Measurements from ENCODE around the gene TAF10.
A peak's percentile ranks its signal among the peaks of the same experiment; 100 is the strongest.

The TAF10 gene

DNA sequence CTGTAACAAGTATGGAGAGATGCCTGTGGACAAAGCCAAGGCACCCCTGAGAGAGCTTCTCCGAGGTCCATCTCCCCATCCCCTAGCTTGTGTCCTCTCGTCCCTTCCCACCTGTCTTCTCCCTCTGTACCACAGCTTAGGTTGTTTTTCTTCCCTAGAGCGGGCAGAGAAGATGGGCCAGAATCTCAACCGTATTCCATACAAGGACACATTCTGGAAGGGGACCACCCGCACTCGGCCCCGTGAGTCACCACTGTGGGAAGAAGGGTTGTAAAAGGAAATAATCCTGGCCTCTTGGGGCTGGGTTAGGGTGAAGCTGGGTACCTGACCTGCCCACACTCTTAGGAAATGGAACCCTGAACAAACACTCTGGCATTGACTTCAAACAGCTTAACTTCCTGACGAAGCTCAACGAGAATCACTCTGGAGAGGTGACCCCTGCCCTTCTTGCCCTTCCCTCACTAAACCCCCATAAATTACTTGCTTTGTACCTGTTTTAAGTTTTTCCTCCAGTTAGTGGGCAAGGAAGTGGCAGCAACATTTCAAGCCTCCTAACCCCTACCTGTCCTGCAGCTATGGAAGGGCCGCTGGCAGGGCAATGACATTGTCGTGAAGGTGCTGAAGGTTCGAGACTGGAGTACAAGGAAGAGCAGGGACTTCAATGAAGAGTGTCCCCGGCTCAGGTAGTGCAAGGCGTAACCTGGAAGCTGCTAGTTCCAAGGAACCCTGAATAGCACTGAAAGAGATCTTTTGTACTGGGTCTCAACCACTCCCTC is 3.1 kb downstream of the TAF10 start:
- DNase-seq (ENCODE audit: low read depth in 2 of 2) = no peak

DNA sequence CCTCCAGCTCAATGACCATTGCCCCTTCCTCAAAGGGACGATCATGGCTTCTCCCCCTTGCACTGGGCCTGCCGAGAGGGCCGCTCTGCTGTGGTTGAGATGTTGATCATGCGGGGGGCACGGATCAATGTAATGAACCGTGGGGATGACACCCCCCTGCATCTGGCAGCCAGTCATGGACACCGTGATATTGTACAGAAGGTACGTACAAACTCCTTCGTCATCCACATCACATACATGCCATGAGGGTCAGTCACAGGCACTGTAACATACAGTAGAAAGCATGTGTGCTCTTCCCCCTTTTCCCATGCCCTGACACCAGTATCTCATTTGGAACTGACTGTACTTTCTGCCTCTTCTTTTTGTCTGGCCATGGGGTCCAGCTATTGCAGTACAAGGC is 4.0 kb downstream of the TAF10 start:
- no peak for DNase-seq (ENCODE audit: low read depth in 2 of 2)

DNA sequence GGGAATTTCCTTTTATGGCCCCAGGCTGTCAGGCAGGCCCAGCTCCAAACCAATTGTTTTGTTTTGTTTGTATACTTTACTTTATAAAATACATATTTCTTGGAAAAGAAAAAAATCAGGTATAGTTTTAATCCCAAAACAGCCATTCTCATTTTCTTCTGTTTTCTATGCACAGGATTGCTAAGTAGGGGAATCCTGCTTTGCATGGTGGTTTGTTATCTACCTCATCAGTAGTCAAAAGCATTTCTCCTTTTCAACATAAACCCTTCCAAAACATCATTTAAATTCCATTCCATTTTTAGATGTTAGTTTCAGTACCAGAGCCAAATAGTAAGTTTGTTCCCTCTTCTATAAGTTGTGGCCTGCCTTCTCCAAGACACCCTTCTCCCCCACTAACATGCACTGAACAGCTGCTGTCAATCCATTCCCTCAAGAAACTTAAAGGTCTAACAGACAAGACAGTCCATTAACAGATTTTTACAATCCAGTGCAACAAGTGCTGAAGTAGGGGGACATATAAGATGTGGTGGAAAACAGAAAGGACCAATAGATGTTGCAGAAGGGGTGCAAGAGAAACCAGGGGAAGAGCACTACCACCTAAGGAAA is 4.7 kb downstream of the TAF10 start:
- DNase-seq (ENCODE audit: low read depth in 2 of 2) = no peak

DNA sequence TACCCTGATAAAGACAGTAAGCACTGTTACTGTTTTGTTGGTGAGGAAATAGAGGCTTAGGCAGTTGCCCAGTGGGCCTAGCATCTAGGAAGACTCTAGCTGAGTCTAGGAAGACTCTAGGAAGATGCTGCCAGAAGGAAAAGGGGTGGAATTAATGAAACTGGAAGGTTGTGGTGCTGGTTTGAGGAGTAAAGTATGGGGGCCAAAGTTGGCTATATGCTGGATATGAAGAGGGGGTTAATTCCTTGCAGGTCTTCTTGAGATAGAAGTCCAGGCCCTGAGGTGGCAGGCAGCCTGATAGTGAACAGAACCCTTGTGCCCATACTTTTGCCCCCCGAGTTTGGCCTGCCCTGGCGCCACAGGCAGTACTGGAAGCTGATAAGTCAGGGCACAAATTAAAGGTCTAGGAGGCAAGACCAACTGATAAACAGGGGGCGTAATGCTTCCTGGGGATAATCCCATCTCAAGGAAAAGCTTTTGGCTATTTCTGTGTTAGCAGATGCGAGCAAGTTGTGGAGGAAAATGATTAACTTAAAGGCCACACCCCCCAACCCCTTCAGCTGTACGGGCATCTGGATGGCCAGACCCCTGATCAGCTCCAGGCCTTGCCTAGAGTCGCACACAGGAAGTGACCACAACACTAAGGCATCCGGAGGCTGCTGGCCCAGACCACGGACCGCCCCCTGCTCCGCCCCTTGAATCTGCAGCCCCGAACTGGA is 5.4 kb downstream of the TAF10 start:
- peak; percentile 27 to 54 for DNase-seq (ENCODE audit: low read depth in 2 of 2)

DNA sequence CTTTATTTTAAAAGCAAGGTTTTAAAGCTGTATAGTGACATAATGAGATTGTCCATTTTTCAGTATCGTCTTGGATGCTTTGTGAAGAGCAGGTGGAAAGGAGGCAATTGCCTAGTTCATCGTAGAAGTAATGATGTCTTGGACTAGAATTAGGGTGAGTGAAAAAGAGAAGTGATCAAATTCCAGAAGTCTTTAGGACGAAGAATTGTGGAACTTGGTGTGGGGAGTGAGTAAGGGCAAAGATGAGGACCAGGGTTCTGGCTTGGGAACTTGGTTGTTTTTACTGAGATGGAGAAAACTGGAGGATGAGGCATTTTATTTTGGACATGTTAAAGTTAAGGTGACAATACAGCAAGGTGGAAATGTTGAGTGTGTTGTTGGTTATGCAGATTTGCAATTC is 7.2 kb downstream of the TAF10 start:
- DNase-seq (ENCODE audit: low read depth in 2 of 2) = no peak

DNA sequence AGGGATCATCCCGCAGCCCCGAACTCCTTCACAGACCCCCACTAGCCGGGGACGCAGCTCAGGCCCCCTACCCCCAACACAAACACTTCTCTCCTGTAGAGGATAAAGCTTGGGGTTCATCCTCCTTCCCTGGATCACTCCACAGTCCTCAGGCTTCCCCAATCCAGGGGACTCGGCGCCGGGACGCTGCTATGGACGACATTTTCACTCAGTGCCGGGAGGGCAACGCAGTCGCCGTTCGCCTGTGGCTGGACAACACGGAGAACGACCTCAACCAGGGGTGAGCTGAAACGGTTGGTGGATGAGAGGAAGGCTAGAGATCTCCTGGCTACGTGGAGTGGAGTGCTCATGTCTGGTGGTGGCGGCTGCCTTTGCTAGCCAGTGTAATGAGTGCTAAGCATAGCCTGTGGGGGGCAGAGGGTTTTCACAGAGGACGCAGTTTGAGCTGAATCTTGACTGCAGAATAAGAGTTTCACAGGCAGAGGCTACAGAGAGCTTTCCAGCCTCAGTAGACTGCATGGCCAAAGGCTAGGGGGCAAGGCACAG is 7.9 kb downstream of the TAF10 start:
- DNase-seq (ENCODE audit: low read depth in 2 of 2) = peak; percentile 32 to 38

DNA sequence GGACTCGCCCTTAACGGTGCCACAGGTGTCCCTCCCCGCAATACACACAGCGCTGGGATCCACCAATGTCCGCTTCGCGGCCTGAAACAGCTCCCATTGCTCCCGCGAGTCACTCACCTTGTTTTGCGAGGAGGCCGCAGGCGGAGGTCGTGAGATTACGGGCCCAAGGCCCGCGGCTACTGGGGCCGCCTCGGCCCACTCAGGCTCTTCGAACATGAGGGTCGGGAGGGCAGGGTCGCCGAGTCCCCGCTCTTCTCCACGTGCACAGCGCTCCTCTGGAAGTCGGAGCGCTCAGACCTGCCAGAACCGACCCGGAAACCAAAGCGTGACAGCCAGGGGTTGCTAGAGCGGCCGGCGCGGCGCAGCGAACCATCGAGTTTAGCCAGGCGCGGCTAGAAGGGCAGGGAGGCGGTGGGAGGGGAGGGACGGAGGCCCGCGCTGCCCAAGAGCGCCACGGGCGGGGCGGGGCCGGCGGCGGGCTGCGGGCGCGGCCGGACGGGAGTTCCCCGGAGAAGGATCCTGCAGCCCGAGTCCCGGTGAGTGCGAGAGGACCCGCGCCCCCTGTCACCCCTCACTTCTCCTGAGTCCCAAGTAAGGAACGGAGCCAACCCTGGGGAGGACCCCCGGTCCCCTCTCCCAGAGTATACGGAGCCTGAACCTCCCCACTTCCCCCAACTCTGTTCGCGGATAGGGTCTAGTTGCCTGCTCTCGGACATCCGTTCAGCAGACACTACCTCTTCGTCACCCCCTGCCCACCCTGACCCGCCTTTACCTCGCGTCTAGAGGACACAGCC is 8.5 kb downstream of the TAF10 start, which contains the start of the genes ILK and RRP8:
Gene ILK (plus strand): TSS at position 488 of the 794 bp plus-strand sequence. CDS start 498 bp downstream, outside the sequence.
Gene RRP8 (minus strand): TSS at position 330 of the 794 bp plus-strand sequence. CDS start 114 bp downstream, at position 216.
- peak; percentile 72 to 81 for DNase-seq (ENCODE audit: low read depth in 2 of 2)

DNA sequence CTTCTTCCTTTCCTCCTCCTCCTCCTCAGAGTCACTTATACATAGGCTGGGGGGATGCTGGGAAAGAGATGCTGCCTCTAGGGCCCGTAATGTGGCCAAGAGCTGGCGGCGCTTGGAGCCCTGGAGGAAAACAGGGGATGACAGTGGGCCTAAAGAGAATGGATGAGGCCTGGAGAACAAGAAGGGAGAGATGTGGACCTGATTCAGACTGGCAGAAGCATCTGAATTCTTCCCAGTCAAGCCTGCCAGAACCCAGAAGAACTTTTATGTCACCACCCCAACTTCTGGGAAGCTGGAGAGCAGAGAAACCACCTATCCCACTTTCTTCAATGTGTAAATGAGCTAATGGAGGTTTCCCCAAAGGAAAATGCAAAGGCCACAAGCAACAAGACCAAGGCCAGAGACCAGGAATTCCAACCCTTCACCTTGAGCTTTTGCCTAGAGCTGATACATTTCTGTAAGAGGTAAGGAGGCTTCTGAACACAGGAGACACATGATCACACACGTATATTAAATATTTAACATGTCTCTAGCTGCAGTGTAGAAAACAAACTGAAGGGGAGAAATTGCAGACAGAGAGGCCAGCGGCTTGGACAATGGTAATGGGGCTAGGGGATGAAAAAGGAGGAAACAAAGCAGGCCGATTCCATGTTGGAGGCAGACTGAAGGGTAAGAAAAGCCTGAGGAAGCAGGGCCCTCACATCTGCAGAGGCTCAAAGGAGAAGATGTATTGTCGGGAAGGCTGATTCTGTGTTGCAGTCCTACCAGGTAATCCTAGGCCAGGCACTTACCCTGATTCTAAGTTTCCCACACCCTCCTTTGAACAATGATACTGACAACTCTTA is 9.7 kb downstream of the TAF10 start:
- no peak for DNase-seq (ENCODE audit: low read depth in 2 of 2)

DNA sequence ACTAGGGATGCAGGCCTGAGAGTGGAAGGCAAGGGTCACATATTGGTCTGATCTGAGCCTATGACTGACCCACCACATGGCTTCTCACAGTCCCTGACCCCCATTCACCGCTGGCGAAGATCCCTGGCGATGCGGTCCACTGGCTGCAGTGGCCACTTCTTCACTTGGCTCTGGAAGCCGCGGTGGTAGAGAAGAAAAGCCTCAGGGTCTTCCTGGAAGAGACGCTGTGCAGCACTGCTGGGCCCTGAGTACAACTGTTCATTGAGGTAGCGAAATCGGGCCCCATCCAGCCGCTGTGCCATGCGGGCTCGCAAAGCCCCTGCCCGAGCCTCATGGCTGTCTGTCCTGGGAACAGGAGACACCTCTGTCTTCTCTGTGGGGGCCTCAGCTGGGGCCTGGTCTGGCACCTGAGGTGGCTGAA is 11.0 kb downstream of the TAF10 start:
- DNase-seq (ENCODE audit: low read depth in 2 of 2) = no peak

DNA sequence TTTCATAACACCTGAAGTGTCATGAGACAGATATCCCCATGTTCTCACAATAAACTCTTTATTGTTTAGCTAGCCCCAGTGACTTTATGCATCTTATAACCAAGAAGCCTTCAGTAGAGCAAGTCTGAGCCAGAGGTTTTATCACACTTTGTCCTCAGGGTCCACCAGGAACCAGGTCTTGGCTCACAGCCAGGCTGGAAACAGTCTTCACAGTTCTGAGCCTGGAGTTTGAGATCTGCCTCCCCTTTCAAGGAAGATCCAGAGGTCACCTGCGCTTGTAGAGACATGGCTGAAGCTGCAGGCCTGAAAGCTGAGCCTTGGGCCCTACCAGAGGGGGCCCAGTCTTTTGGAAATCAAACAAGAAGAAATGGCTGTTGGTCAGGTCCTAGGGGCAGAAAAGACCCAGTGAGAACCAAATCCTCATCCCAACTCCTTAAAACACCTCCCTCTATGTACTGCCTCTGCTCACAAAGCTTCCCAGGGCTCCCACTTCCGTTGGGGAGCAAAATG is 12.1 kb downstream of the TAF10 start:
- no peak for DNase-seq (ENCODE audit: low read depth in 2 of 2)

DNA sequence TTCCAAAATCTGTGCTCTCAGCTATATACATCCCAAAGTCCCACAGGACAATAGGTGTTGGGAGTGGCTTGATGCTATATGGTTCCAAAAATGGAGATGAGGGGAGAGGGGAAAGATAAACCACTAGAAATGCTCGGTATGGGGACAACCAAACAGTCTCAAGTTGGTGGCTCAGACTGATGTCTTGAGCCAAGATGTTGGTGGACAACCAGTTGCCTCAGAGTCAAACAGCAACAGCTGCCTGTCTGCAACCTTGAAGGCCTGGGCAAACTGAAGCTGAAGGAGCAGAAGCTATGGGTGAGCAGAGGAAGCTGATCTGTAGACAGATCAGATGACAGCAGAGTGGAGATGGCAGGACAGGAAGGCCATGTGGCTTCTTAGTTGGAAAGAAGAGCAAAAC is 12.6 kb downstream of the TAF10 start:
- DNase-seq (ENCODE audit: low read depth in 2 of 2) = no peak

DNA sequence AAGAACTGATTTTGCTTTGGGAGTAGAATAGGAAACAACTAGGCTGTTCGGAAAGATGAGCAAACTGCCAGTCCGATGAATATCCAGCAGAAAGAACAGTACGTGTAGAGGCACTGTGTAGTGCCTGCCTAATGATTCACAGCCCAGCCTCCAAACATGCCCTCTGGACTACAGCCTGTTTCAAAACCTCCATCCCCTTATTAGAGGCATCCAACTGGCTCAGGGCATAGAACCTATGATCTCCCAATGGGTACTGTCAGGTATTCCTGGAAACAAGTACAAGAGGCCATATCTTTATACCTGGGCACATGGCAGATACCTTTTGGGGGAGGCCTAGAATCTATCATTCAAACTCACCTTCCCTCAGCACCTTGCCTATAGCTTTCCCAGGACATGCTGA is 13.5 kb downstream of the TAF10 start:
- DNase-seq (ENCODE audit: low read depth in 2 of 2) = no peak

DNA sequence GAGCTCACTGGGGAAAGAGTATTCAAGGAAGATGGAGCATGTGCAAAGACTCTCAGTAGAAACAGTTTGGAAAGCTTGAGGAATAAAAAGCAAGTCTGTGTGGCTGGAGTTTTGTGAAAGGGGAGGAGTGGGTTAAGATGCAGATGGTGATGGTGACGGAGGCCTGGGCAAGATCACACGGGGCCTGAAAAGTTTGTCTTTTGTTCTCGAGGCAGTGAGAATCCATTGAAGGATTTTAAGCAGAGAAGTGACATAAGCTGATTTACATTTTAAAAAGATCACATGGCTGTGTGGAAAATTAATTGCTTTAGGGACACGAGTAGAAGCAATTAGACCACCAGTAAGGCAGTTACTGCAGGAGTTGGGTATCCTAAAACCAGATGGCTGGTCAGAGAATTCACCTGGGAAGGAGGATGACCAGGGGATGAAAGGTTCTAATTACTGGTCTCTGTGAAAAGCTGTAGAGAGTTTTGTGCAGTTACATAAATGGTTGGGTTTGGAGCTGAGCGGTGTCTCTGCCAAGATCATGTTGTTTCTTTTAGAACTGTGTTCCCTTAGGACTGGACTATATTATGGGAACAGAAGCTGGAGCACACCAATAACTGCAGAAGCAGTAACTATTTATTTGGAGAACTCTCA is 15.7 kb downstream of the TAF10 start:
- no peak for DNase-seq (ENCODE audit: low read depth in 2 of 2)

DNA sequence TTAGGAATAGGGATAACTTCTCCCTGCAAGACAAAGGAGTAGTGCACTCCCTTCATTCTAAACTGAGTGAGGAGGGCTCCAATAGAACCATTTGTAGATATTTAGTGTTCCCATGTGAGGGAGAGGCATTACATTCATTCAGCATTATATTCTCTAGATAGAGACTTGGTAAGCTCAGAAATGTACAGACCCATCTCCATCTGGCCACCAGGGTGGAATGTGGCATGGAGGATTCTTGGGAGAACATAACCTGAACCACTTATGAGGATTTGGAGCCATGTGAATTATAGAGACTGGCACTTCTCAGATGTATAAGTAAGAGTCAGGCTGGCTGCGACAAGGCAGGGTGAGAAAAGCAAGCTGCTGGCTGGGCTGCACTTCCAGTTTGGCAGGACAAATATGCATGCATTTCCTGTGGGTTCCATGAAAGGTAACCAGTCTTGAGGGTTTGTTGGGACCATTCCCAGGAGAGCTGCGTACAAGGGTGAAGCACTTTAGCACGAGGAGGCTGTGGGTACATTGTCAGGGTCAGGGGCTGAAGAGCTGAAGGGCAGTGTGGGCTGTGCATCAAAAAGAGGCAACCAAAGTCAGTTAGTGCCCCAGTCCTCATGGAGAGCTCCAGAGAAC is 17.8 kb downstream of the TAF10 start:
- DNase-seq (ENCODE audit: low read depth in 2 of 2) = no peak

DNA sequence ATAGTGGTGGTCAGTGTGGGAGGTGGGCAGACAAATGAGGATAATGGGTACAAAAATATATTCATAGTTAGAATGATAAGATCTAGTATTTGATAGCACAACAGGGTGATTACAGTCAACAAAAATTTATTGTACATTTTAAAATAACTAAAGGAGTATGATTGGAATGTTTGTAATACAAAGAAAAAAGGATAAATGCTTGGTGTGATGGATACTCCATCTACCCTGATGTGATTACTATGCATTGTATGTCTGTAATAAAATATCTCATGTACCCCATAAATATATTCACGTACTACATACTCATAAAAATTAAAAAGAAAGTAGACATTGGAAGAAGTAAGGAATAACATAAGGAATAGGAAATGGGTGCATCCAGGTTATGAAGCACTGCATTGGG is 24.0 kb downstream of the TAF10 start:
- no peak for DNase-seq (ENCODE audit: low read depth in 2 of 2)

DNA sequence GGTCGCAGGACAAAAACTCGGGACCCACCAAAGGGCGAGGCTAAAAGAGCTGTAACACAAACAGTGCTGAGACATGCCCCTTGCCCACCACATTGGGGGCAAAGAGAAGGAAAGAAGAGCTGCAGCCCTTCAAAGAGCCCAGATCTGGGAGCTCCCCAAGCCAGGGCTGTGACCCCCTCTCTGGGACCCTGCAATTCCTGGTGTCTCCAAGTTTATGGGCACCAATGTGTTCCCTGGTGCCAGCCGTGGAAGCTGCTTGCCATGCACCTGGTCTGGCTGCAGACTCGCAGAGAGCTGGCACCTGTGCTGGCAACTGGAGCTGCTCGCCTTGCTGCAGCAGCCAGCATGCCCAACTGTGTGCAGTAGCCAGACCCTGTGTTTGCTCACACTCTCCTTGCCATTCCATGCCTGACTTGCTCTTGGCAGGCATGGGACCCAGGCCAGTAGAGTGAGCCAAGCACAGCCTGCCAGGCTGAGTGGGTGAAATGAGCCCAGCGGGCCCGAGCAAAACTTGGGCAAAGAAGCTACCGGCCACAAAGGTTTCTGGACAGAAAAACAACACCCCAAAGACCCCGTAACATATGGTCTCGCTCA is 24.6 kb downstream of the TAF10 start:
- DNase-seq (ENCODE audit: low read depth in 2 of 2) = no peak

DNA sequence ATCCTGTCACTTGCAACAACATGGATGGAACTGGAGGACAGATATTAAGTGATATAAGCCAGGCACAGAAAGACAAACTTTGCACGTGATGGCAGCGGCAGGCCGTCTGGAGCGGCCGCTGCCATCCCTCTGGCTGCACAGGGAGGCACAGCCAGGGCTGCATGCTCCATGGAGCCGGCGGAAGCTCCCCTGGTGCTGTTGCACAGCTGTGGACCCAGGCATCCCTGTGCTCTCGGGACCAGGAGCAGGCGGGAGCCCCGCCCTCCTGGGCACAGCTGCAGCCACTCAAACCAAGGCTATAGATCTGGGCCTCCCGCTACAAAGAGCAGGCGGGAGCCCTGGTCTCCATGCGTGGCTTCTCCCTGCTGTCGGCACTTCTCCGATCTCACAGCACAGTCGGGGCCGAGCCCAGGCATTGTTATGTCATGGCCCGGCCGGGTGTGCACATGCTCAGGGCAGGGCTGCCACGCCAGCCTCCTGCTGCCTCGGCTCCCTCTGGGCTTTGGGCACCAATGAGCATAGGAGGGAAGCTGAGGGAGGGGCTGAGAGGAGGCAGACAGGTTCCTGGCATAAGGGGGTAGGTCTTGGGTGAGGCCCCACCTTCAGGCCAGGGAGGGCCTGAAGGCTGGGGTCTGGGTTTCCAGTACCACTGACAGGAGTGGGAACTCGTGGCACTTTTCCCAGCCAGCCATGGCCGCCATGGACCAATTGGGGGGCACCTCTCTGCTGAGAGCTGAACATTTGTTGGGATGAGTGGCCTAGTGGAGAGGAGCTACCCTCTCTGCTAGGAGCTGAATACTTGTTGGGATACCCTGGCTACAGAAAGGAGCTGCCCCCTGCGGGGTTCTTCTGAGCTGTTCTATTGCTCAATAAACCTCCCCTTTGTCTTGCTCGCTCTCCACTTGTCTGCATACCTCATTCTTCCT is 25.3 kb downstream of the TAF10 start:
- no peak for DNase-seq (ENCODE audit: low read depth in 2 of 2)

DNA sequence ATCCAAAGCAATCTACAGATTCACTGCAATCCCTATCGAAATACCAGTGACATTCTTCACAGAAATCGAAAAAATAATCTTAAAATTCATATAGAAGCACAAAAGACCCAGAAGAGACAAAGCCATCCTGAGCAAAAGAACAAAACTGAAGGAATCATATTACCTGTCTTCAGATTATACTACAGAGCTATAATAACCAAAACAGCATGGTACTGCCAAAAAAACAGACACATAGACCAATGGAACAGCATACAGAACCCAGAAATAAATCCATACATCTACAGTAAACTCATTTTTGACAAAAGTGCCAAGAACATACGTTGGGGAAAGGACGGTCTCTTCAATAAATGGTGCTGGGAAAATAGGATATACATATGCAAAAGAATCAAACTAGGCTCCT is 27.5 kb downstream of the TAF10 start:
- DNase-seq (ENCODE audit: low read depth in 2 of 2) = no peak

Measured in stimulated activated CD8-positive, alpha-beta memory T cell treated with anti-CD3 and anti-CD28 coated beads, Interleukin-7, amount 100 ng/mL, for 4 hours (primary cell).